IMR-90 (cell line): Measurements from ENCODE around the gene RNFT2. TPM values are rescaled to one million over a fixed set of nuclear protein-coding genes. Genes with fewer than 3 reads are reported as not detected.

ENCODE experiments used
- ATAC-seq: fragments of 200-7000 bp; cut with Tn5 transposase; 2 replicates; pipeline ENCODE4 v1.9.1; 2020; ENCODE audit warnings: low read depth, mild to moderate bottlenecking, moderate library complexity
- BruUV-seq: library from RNA; stranded (reverse); fragments of 400-500 nt; replicated peaks from 2 replicates; lab custom pipeline; 2021; lab: Mats Ljungman, UMichigan
- CTCF ChIA-PET: fragments of 300-600 bp; formaldehyde crosslinking; extraction: SDS; loops from one replicate; lab custom pipeline; 2021; ENCODE audit warnings: antibody characterized with exemption; lab: Yijun Ruan, JAX
- POLR2A ChIA-PET: fragments of 300-600 bp; sonication (Branson Sonifier 250); formaldehyde crosslinking; loops from one replicate; lab custom pipeline; 2022; ENCODE audit warnings: antibody characterized with exemption; ENCODE audit not compliant: unreplicated experiment; lab: Charles Lee
- DNase-seq: peaks from one replicate; pipeline ENCODE4 v3.0.0; 2013
- H2AFZ ChIP-seq: replicated peaks from 2 replicates; pipeline ENCODE3; 2013; ENCODE audit warnings: low read length, mild to moderate bottlenecking; ENCODE audit not compliant: poor library complexity
- H2AK5ac ChIP-seq: 2 replicates; pipeline ENCODE4 v1.6.1; 2013; ENCODE audit warnings: low read depth, low read length, inconsistent platforms
- H2AK9ac ChIP-seq: replicated peaks from 2 replicates; pipeline ENCODE3; 2013; ENCODE audit warnings: mild to moderate bottlenecking, low read depth, low read length, moderate library complexity; ENCODE audit not compliant: poor library complexity
- H2BK120ac ChIP-seq: 2 replicates; pipeline ENCODE4 v1.6.1; 2013; ENCODE audit warnings: low read depth, low read length, inconsistent platforms
- H2BK15ac ChIP-seq: 3 replicates; pipeline ENCODE4 v1.6.1; 2013; ENCODE audit warnings: low read depth, low read length, inconsistent platforms
- H2BK20ac ChIP-seq: 2 replicates; pipeline ENCODE4 v1.6.1; 2013; ENCODE audit warnings: low read depth, mild to moderate bottlenecking, inconsistent platforms, low read length, moderate library complexity
- H2BK5ac ChIP-seq: 2 replicates; pipeline ENCODE4 v1.6.1; 2013; ENCODE audit warnings: mild to moderate bottlenecking, low read depth, low read length, inconsistent platforms; ENCODE audit not compliant: poor library complexity, severe bottlenecking
- H3K14ac ChIP-seq: replicated peaks from 2 replicates; pipeline ENCODE4 v1.6.1; 2013; ENCODE audit warnings: low read depth, low read length, inconsistent platforms
- H3K18ac ChIP-seq: 2 replicates; pipeline ENCODE4 v1.6.1; 2013; ENCODE audit warnings: low read depth, low read length, control low read depth
- H3K23ac ChIP-seq: 2 replicates; pipeline ENCODE4 v1.6.1; 2013; ENCODE audit warnings: low read depth, low read length, inconsistent platforms
- H3K27ac ChIP-seq: 2 replicates; pipeline ENCODE4 v1.5.1; 2013; ENCODE audit warnings: mild to moderate bottlenecking, control low read depth, low read length; ENCODE audit not compliant: insufficient read depth
- H3K27me3 ChIP-seq: 2 replicates; pipeline ENCODE4 v1.6.1; 2013; ENCODE audit warnings: low read length; ENCODE audit not compliant: control insufficient read depth, insufficient read depth
- H3K36me3 ChIP-seq: 2 replicates; pipeline ENCODE4 v1.6.1; 2013; ENCODE audit warnings: low read length, mixed read lengths; ENCODE audit not compliant: control insufficient read depth, insufficient read depth
- H3K4ac ChIP-seq: 2 replicates; pipeline ENCODE4 v1.6.1; 2013; ENCODE audit warnings: low read depth, low read length, inconsistent platforms
- H3K4me1 ChIP-seq: 2 replicates; pipeline ENCODE4 v1.6.1; 2013; ENCODE audit warnings: low read length, mixed read lengths; ENCODE audit not compliant: control insufficient read depth, insufficient read depth
- H3K4me2 ChIP-seq: 2 replicates; pipeline ENCODE4 v1.6.1; 2013; ENCODE audit warnings: low read depth, mild to moderate bottlenecking, control low read depth, low read length, moderate library complexity
- H3K4me3 ChIP-seq: 2 replicates; pipeline ENCODE4 v1.5.1; 2013; ENCODE audit warnings: low read depth, mild to moderate bottlenecking, control low read depth, low read length, moderate library complexity; ENCODE audit not compliant: insufficient read depth
- H3K56ac ChIP-seq: 2 replicates; pipeline ENCODE4 v1.6.1; 2013; ENCODE audit warnings: low read length, inconsistent platforms; ENCODE audit not compliant: insufficient read depth; ENCODE audit errors: extremely low read depth
- H3K79me1 ChIP-seq, 2 experiments: 2 replicates each; pipeline ENCODE4 v1.6.1; 2013; ENCODE audit warnings: low read length in 2 of 2, inconsistent platforms in 1 of 2, low read depth in 1 of 2
- H3K9ac ChIP-seq: 2 replicates; pipeline ENCODE4 v1.6.1; 2013; ENCODE audit warnings: low read depth, low read length, control low read depth
- H3K9me1 ChIP-seq: 2 replicates; pipeline ENCODE4 v1.6.1; 2013; ENCODE audit warnings: low read length, inconsistent platforms; ENCODE audit not compliant: insufficient read depth
- H3K9me3 ChIP-seq: 2 replicates; pipeline ENCODE4 v1.6.1; 2013; ENCODE audit warnings: low read length; ENCODE audit not compliant: control insufficient read depth, insufficient read depth
- H4K20me1 ChIP-seq: 2 replicates; pipeline ENCODE4 v1.6.1; 2013; ENCODE audit warnings: low read length, inconsistent platforms; ENCODE audit not compliant: insufficient read depth
- H4K5ac ChIP-seq: 2 replicates; pipeline ENCODE4 v1.6.1; 2013; ENCODE audit warnings: mild to moderate bottlenecking, low read depth, low read length, control low read depth
- H4K8ac ChIP-seq, 2 experiments: 2 replicates each; pipeline ENCODE4 v1.6.1; 2013; ENCODE audit warnings: low read depth in 2 of 2, low read length in 2 of 2, control low read depth in 1 of 2, inconsistent platforms in 1 of 2
- H4K91ac ChIP-seq: 2 replicates; pipeline ENCODE4 v1.6.1; 2013; ENCODE audit warnings: low read depth, low read length, inconsistent platforms; ENCODE audit not compliant: insufficient read depth
- BHLHE40 ChIP-seq: fragments of 150-350 bp; IDR thresholded peaks from 2 replicates; pipeline ENCODE4 v1.6.1; 2016; ENCODE audit warnings: mild to moderate bottlenecking, low read depth, low read length
- CEBPB ChIP-seq: IDR thresholded peaks from 2 replicates; pipeline ENCODE4 v1.6.1; 2012; ENCODE audit warnings: low read depth, low read length, improper control_type of control experiment
- CHD1 ChIP-seq: IDR thresholded peaks from 2 replicates; pipeline ENCODE4 v1.6.1; 2012; ENCODE audit warnings: low read depth, low read length, improper control_type of control experiment
- MAFK ChIP-seq: IDR thresholded peaks from 2 replicates; pipeline ENCODE4 v1.6.1; 2012; ENCODE audit warnings: low read depth, low read length, improper control_type of control experiment
- MAZ ChIP-seq: IDR thresholded peaks from 2 replicates; pipeline ENCODE4 v1.6.1; 2012; ENCODE audit warnings: low read depth, mild to moderate bottlenecking, low read length, improper control_type of control experiment, moderate library complexity, borderline replicate concordance
- MXI1 ChIP-seq: IDR thresholded peaks from 2 replicates; pipeline ENCODE4 v1.6.1; 2012; ENCODE audit warnings: low read depth, mild to moderate bottlenecking, low read length, moderate library complexity, borderline replicate concordance
- POLR2A ChIP-seq: IDR thresholded peaks from 2 replicates; pipeline ENCODE4 v1.6.1; 2012; ENCODE audit warnings: mild to moderate bottlenecking, low read depth, low read length
- RAD21 ChIP-seq: IDR thresholded peaks from 2 replicates; pipeline ENCODE4 v1.6.1; 2012; ENCODE audit warnings: low read length, improper control_type of control experiment
- RFX5 ChIP-seq: IDR thresholded peaks from 2 replicates; pipeline ENCODE4 v1.8.0; 2012; ENCODE audit warnings: low read depth, mild to moderate bottlenecking, low read length, moderate library complexity
- SMC3 ChIP-seq: fragments of 150-350 bp; IDR thresholded peaks from 2 replicates; pipeline ENCODE4 v1.6.1; 2016; ENCODE audit warnings: low read depth, mild to moderate bottlenecking, antibody characterized with exemption, low read length, moderate library complexity
- WGBS, 2 experiments: methylation state at CpG; one replicate each; pipeline versions ENCODE4 v1.1.5 to v1.1.7; 2013; ENCODE audit warnings: missing lambda C conversion rate in 2 of 2; ENCODE audit not compliant: insufficient read length in 1 of 2; ENCODE audit errors: extremely low coverage in 2 of 2; 5-methylcytosine and 5-hydroxymethylcytosine counted together
- dilution Hi-C: fragments of 300-500 bp; cut with HindIII; formaldehyde crosslinking; loops from one replicate; pipeline ENCODE4 v1.14.3; 2018; ENCODE audit warnings: low sequenced_read_pairs; ENCODE audit not compliant: unreplicated experiment
- in situ Hi-C: fragments of 300-500 bp; cut with MboI; formaldehyde crosslinking; loops from 3 replicates; pipeline ENCODE4 v1.14.3; 2019; ENCODE audit warnings: low sequenced_read_pairs, inconsistent platforms, mixed read lengths
- intact Hi-C: fragments of 100-400 bp; cut with micrococcal nuclease; formaldehyde crosslinking; loops from 2 replicates; pipeline ENCODE4 v1.10.0; 2022
- polyA plus RNA-seq, 3 experiments: library from polyadenylated mRNA; depleted of rRNA; stranded (reverse); fragments of >200 nt; gene quantifications; 2 replicates each; pipeline ENCODE4 v1.2.3, GENCODE V29; 2012; ENCODE audit warnings: low replicate concordance in 1 of 3
- total RNA-seq: library from RNA; depleted of rRNA; stranded (reverse); fragments of >200 nt; gene quantifications from 2 replicates; pipeline ENCODE4 v1.2.3, GENCODE V29; 2012
- TF ChIP-seq, protein P1 (sequence below): conservative IDR thresholded peaks from 2 replicates; pipeline ENCODE4 v1.5.1; 2012; ENCODE audit warnings: mild to moderate bottlenecking, low read depth, low read length, improper control_type of control experiment
- TF ChIP-seq, protein P2 (sequence below): fragments of 150-350 bp; IDR thresholded peaks from 2 replicates; pipeline ENCODE4 v1.6.1; 2017; ENCODE audit warnings: mild to moderate bottlenecking, antibody characterized with exemption, low read length, low read depth
- TF ChIP-seq, protein P3 (sequence below): fragments of 150-350 bp; IDR thresholded peaks from 2 replicates; pipeline ENCODE4 v1.6.1; 2016; ENCODE audit warnings: low read depth, mild to moderate bottlenecking, low read length, moderate library complexity, borderline replicate concordance

Gene RNFT2
- total and polyA plus RNA-seq, 2 of the 4 experiments (the other 2 are of a cell fraction), result 1.6 to 2.3 TPM

DNA sequence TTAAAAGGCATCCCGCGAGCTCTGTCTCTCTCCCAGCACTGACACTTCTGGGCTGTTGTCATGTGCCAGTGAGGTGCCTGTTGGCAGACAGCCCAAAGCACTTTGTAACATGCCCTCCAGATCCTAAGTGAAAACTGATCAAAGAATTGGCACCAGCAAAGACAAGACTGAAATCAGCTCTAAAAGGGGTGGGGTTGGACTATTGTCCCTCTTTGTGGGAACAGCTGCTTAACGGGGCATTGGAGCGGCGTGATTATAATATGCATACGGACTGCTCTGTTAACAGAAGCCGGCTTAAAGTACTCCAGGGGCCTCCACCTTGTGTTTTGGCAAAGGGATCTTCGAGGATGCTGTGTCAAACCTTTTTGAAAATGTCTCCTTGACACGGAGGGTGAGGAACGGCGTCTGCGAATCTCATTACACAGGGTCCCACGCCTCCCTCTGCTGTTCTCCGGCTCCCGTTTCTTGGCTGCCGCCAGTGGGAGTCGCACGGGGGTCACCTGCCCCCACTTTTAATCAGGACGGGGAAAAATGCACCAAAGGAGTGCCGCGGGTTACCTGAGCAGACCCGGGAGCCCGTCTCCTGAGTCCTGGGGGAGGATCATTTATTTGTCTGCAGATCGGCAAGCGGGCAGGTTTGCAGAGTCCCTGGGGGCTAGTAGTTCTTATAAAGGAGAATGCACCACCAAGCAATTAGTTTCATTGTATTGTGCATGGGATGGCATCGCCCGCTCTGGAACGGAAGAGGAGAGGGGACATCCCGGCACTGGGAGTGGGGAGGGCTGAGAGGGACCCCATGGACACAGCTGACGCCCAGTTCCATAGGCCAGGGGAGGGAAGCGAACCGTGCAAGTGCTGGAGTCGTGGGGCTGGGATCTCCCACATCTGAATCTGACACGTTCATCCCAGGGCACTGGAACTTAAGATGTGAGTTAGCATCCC is 44.6 kb upstream of the RNFT2 start:
- Histone ChIP-seq H3K4me3 (no peak overlapping the region), H4K8ac (no peak overlapping the region), H2BK20ac (no peak overlapping the region), H3K4me1 (no peaks in the 10 kb centered on the region; the same call in 1 of the 2 replicates), H3K79me1 (no peaks in the 10 kb centered on the region), H4K5ac (no peak overlapping the region), H3K9ac (no peak overlapping the region), H2BK120ac (no peak overlapping the region), H2AK9ac (no peak overlapping the region), H3K23ac (no peak overlapping the region; the same call in 1 of the 2 replicates), H2BK5ac (no peak overlapping the region), H3K4me2 (peak overlapping the region; percentile 27), H3K4ac (no peak overlapping the region), H2AK5ac (no peak overlapping the region), H2BK15ac (no peak overlapping the region), H3K36me3 (no peaks in the 10 kb centered on the region), H3K9me3 (no peaks in the 10 kb centered on the region; the same call in 1 of the 2 replicates), H3K56ac (no peak overlapping the region), H3K14ac (no peak overlapping the region), H2AFZ (peak overlapping the region; percentile 26), H3K27me3 (peaks cover 73% of the 10 kb centered on the region), H3K18ac (no peak overlapping the region), H4K91ac (no peak overlapping the region), H3K9me1 (peaks cover 4% of the 10 kb centered on the region; the same call in 1 of the 2 replicates), H3K27ac (no peak overlapping the region), H4K20me1 (no peaks in the 10 kb centered on the region)
- in situ Hi-C loops (loop anchor here (10.0 kb wide), 1 partner anchor 699 kb away; no protein-coding TSS in a partner anchor), dilution Hi-C loops (no loop called here), intact Hi-C loops (loop anchor here (5.0 kb wide), 1 partner anchor 416 kb away; the partner anchor contains the start of gene MED13L)
- no peak for DNase-seq
- CTCF ChIA-PET, result interaction anchor here (0.6 kb wide), 1 partner anchor 62 kb away, joined by 6 read pairs; no protein-coding TSS in a partner anchor
- no TSS peak for BruUV-seq
- WGBS, 2 experiments, result 13% methylated on average over 17 of the region's 34 CpGs; no CpG with 5 or more reads in 1 of the 2 experiments
- ATAC-seq, result no peak
- POLR2A ChIA-PET, result no interaction called here
- TF ChIP-seq BHLHE40 (no peak), MAFK (no peak), RFX5 (no peak), SMC3 (no peak), RAD21 (no peak), POLR2A (no peak), CHD1 (no peak), MXI1 (no peak), MAZ (no peak), CEBPB (no peak)
- TF ChIP-seq, protein P1, sequence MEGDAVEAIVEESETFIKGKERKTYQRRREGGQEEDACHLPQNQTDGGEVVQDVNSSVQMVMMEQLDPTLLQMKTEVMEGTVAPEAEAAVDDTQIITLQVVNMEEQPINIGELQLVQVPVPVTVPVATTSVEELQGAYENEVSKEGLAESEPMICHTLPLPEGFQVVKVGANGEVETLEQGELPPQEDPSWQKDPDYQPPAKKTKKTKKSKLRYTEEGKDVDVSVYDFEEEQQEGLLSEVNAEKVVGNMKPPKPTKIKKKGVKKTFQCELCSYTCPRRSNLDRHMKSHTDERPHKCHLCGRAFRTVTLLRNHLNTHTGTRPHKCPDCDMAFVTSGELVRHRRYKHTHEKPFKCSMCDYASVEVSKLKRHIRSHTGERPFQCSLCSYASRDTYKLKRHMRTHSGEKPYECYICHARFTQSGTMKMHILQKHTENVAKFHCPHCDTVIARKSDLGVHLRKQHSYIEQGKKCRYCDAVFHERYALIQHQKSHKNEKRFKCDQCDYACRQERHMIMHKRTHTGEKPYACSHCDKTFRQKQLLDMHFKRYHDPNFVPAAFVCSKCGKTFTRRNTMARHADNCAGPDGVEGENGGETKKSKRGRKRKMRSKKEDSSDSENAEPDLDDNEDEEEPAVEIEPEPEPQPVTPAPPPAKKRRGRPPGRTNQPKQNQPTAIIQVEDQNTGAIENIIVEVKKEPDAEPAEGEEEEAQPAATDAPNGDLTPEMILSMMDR, result no peak
- TF ChIP-seq, protein P2, sequence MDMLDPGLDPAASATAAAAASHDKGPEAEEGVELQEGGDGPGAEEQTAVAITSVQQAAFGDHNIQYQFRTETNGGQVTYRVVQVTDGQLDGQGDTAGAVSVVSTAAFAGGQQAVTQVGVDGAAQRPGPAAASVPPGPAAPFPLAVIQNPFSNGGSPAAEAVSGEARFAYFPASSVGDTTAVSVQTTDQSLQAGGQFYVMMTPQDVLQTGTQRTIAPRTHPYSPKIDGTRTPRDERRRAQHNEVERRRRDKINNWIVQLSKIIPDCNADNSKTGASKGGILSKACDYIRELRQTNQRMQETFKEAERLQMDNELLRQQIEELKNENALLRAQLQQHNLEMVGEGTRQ, result no peak
- TF ChIP-seq, protein P3, sequence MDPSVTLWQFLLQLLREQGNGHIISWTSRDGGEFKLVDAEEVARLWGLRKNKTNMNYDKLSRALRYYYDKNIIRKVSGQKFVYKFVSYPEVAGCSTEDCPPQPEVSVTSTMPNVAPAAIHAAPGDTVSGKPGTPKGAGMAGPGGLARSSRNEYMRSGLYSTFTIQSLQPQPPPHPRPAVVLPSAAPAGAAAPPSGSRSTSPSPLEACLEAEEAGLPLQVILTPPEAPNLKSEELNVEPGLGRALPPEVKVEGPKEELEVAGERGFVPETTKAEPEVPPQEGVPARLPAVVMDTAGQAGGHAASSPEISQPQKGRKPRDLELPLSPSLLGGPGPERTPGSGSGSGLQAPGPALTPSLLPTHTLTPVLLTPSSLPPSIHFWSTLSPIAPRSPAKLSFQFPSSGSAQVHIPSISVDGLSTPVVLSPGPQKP, result no peak
